H1 (cell line): ENCODE data around the gene TBC1D20. TPM values are rescaled to one million over a fixed set of nuclear protein-coding genes. Genes with fewer than 3 reads are reported as not detected.

ENCODE experiments used
- BRCA1 ChIP-seq: IDR thresholded peaks from 2 replicates; pipeline ENCODE4 v1.6.1; 2012; ENCODE audit warnings: low read depth, low read length, improper control_type of control experiment
- polyA plus RNA-seq, 7 experiments: library from polyadenylated mRNA; depleted of rRNA in 3 of 7; stranded (reverse) in 5 of 7; unstranded in 2 of 7; fragments of >200 nt in 5 of 7; fragments of 200-250 nt in 2 of 7; gene quantifications; 1 replicate in 5 of 7; 2 replicates in 1 of 7; 4 replicates in 1 of 7; pipeline versions ENCODE4 v1.2.1 to v1.2.3, GENCODE V29; 2011 to 2013; ENCODE audit warnings: missing spikeins in 2 of 7, mixed read lengths in 2 of 7
- total RNA-seq: library from RNA; stranded (reverse); fragmentation: NEBNext Ultra II Directional; extraction: Animal tissue kit (Norgen Biotek cat#: 25700); gene quantifications from 2 replicates; pipeline ENCODE4 v1.2.1, GENCODE V29; 2021

The TBC1D20 gene
- total and polyA plus RNA-seq, 2 of the 8 experiments (the other 6 are each of a cell fraction or from before 2014, with no cell fraction given), result 14.5 to 17.1 TPM

GRCh38 chr20:507006-507758, 44.8 kb upstream of the TBC1D20 start (continued):
- TF ChIP-seq BRCA1, result no peak
